K562 (cell line): ENCODE measurements around the gene CRACR2B. TPM values are rescaled to one million over a fixed set of nuclear protein-coding genes. Genes with fewer than 3 reads are reported as not detected.

Experiments used
- ATAC-seq: fragments of 200-7000 bp; cut with Tn5 transposase; 3 replicates; pipeline ENCODE4 v1.9.1; 2020; ENCODE audit warnings: moderate library complexity
- BruUV-seq: library from RNA; stranded (reverse); fragments of 400-500 nt; replicated peaks from 2 replicates; lab custom pipeline; 2021; lab: Mats Ljungman, UMichigan
- CTCF ChIA-PET: fragments of 300-600 bp; formaldehyde crosslinking; extraction: SDS; loops from one replicate; lab custom pipeline; 2021; ENCODE audit warnings: low intra/inter-chr PET ratio; lab: Yijun Ruan, JAX
- POLR2A ChIA-PET: fragments of 300-600, 350-650 bp; sonication (Branson Sonifier 250); formaldehyde crosslinking; extraction: SDS; loops from one replicate; lab custom pipeline; 2021; ENCODE audit warnings: antibody characterized with exemption, inconsistent platforms; lab: Yijun Ruan, JAX
- DNase-seq, 4 experiments: peaks; one replicate each; pipeline versions ENCODE4 v3.0.0 to v3.0.0-alpha.2; 2011 to 2018; ENCODE audit warnings: low spot score in 3 of 4, mixed read lengths in 3 of 4; ENCODE audit errors: extremely low read depth in 1 of 4
- FAIRE-seq: peaks from 2 replicates; lab custom pipeline; 2011; peaks lifted over from hg19 to GRCh38; lab: Jason Lieb, UNC
- H2AFZ ChIP-seq: 2 replicates; pipeline ENCODE4 v1.6.0; 2011; ENCODE audit warnings: low read depth, low read length, control low read depth, inconsistent platforms
- H3K27ac ChIP-seq: fragments of 200-600 bp; 3 replicates; pipeline ENCODE4 v1.8.0; 2011; ENCODE audit warnings: low read depth, mild to moderate bottlenecking, control low read depth, inconsistent platforms, low read length, moderate library complexity, mixed read lengths; ENCODE audit errors: extremely low read depth
- H3K27me3 ChIP-seq, 2 experiments: fragments of 300-600 bp in 1 of 2; 2 replicates in 1 of 2; 3 replicates in 1 of 2; pipeline versions ENCODE4 v1.6.0 to v1.8.0; 2011; ENCODE audit warnings: inconsistent platforms in 2 of 2, low read length in 2 of 2, mild to moderate bottlenecking in 1 of 2, mixed read lengths in 1 of 2, moderate library complexity in 1 of 2; ENCODE audit not compliant: control insufficient read depth in 2 of 2, insufficient read depth in 2 of 2
- H3K36me3 ChIP-seq: fragments of 300-600 bp; 3 replicates; pipeline ENCODE4 v1.8.0; 2011; ENCODE audit warnings: mild to moderate bottlenecking, low read length, inconsistent platforms; ENCODE audit not compliant: control insufficient read depth, insufficient read depth
- H3K4me1 ChIP-seq, 2 experiments: fragments of 200-600 bp in 1 of 2; replicated peaks in 1 of 2; 2 replicates in 1 of 2; 3 replicates in 1 of 2; pipeline versions ENCODE4 v1.5.1 to v1.8.0; 2011; ENCODE audit warnings: inconsistent platforms in 2 of 2, low read length in 2 of 2, mild to moderate bottlenecking in 1 of 2, mixed read lengths in 1 of 2, moderate library complexity in 1 of 2; ENCODE audit not compliant: control insufficient read depth in 2 of 2, insufficient read depth in 2 of 2
- H3K4me2 ChIP-seq: 2 replicates; pipeline ENCODE4 v1.6.1; 2011; ENCODE audit warnings: low read length, control low read depth, inconsistent platforms, mixed read lengths; ENCODE audit not compliant: insufficient read depth
- H3K4me3 ChIP-seq: fragments of 200-600 bp; sonication (generic), shearing (Covaris generic); 2 replicates; pipeline ENCODE4 v1.5.1; 2016; ENCODE audit warnings: control low read depth, inconsistent platforms
- H3K79me2 ChIP-seq: fragments of 200-600 bp; 3 replicates; pipeline ENCODE4 v1.8.0; 2011; ENCODE audit warnings: low read length, inconsistent platforms; ENCODE audit not compliant: control insufficient read depth, insufficient read depth
- H3K9ac ChIP-seq, 2 experiments: 2 replicates each; pipeline versions ENCODE4 v1.6.0 to v1.6.1; 2011; ENCODE audit warnings: low read depth in 2 of 2, low read length in 2 of 2, control low read depth in 1 of 2, inconsistent platforms in 1 of 2, mild to moderate bottlenecking in 1 of 2, mixed read lengths in 1 of 2; ENCODE audit not compliant: insufficient read depth in 1 of 2
- H3K9me1 ChIP-seq: one replicate; pipeline ENCODE4 v1.6.0; 2011; ENCODE audit warnings: inconsistent platforms, mild to moderate bottlenecking, low read length, moderate library complexity; ENCODE audit not compliant: control insufficient read depth, insufficient read depth
- H3K9me3 ChIP-seq: replicated peaks from 2 replicates; pipeline ENCODE4 v1.5.1; 2011; ENCODE audit warnings: low read depth, low read length, inconsistent platforms; ENCODE audit not compliant: control insufficient read depth, insufficient read depth
- H4K20me1 ChIP-seq: replicated peaks from 2 replicates; pipeline ENCODE4 v1.6.1; 2011; ENCODE audit warnings: low read length, inconsistent platforms, mixed read lengths; ENCODE audit not compliant: control insufficient read depth, insufficient read depth
- DIDO1 ChIP-seq: fragments of 450-650 bp; IDR thresholded peaks from 2 replicates; pipeline ENCODE4 v1.6.1; 2016; ENCODE audit warnings: low read depth, missing biosample characterization, missing genetic modification characterization
- ERF ChIP-seq: fragments of 450-650 bp; formaldehyde crosslinking; IDR thresholded peaks from 2 replicates; pipeline ENCODE4 v1.4.0; 2020; ENCODE audit warnings: mild to moderate bottlenecking, mixed read lengths
- HOXB6 ChIP-seq: fragments of 250-450 bp; sonication (Bioruptor Pico); IDR thresholded peaks from 2 replicates; pipeline ENCODE4 v1.5.1; 2022; ENCODE audit warnings: mild to moderate bottlenecking, borderline replicate concordance
- KLF16 ChIP-seq: IDR thresholded peaks from 2 replicates; pipeline ENCODE4 v1.6.1; 2016; ENCODE audit warnings: antibody characterized with exemption
- POLR2A ChIP-seq: fragments of 450-650 bp; conservative IDR thresholded peaks from 2 replicates; pipeline ENCODE4 v1.6.1; 2016
- SUPT5H ChIP-seq: fragments of 450-650 bp; IDR thresholded peaks from 2 replicates; pipeline ENCODE4 v1.6.1; 2016
- YY1 ChIP-seq, 3 experiments: IDR thresholded peaks; 2 replicates each; pipeline ENCODE4 v1.6.1; 2011; ENCODE audit warnings: low read length in 2 of 3, mild to moderate bottlenecking in 2 of 3, moderate library complexity in 2 of 3, borderline replicate concordance in 1 of 3, control low read depth in 1 of 3, low read depth in 1 of 3; ENCODE audit not compliant: insufficient read depth in 3 of 3, insufficient replicate concordance in 2 of 3, control insufficient read depth in 1 of 3, insufficient read length in 1 of 3; ENCODE audit errors: extremely low read depth in 1 of 3
- WGBS: fragments of 100-300 bp; shearing (Covaris generic); methylation state at CpG from one replicate; pipeline ENCODE4 v1.1.6; 2016; ENCODE audit warnings: low coverage, mixed read lengths; ENCODE audit not compliant: insufficient coverage; ENCODE audit errors: missing lambda C conversion rate; 5-methylcytosine and 5-hydroxymethylcytosine counted together
- in situ Hi-C: fragments of 300-500 bp; cut with MboI; formaldehyde crosslinking; loops from 4 replicates; pipeline ENCODE4 v1.15.0; 2018; ENCODE audit warnings: inconsistent platforms, mixed read lengths
- intact Hi-C: fragments of 100-400 bp; cut with micrococcal nuclease; formaldehyde crosslinking; loops from 2 replicates; pipeline ENCODE4 v1.14.2; 2022
- polyA plus RNA-seq, 8 experiments: library from polyadenylated mRNA; depleted of rRNA in 4 of 8; stranded (reverse) in 5 of 8; unstranded in 3 of 8; fragments of >200 nt; fragmentation: Nextera tagmentation in 2 of 8; fragmentation: Illumina TruSeq in 1 of 8; extraction: Ambion mirVana in 2 of 8; extraction: Trizol in 1 of 8; gene quantifications; 2 replicates each; pipeline versions ENCODE4 v1.2.1 to v1.2.3, GENCODE V29; 2011 to 2014; ENCODE audit warnings: inconsistent platforms in 1 of 8, missing spikeins in 1 of 8
- total RNA-seq, 7 experiments: library from RNA; depleted of rRNA in 6 of 7; stranded (reverse); fragments of >200 nt in 6 of 7; fragmentation: Illumina TruSeq in 2 of 7; extraction: Trizol in 2 of 7; gene quantifications; 2 replicates each; pipeline versions ENCODE4 v1.2.1 to v1.2.3, GENCODE V29; 2011 to 2021; ENCODE audit warnings: low replicate concordance in 1 of 7

Gene CRACR2B
- total and polyA plus RNA-seq, 9 of the 15 experiments (the other 6 are each of a cell fraction or from before 2014, with no cell fraction given) = 0.10 to 51.0 (median 6.0) TPM

DNA sequence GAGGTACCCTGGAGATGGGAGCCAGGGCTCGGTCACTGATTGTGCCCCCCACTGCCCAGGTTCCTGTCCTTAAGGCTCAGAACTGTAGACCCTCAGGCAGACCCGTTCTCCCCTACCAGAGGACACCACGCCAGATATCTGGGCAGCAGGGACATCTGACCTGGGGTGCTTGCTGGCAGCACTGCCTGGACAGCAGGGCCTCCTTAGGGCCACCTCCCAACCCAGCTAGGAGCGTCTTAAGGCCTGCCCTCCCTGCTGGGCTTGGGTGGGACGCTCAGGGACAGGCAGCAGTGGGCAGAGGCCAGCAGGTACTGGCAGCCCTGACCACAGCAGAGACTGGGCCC lies 11.5 kb downstream of the CRACR2B start:
- Histone ChIP-seq H2AFZ (no peak overlapping the region), H3K9ac (peak overlapping the region; percentile 25 to 81; a peak in 2 of 4 replicates), H3K4me3 (no peak overlapping the region), H3K79me2 (peaks cover 74% of the 10 kb centered on the region), H3K36me3 (peaks cover 65% of the 10 kb centered on the region; the same call in 2 of the 3 replicates), H3K4me2 (no peak overlapping the region), H3K9me1 (peaks cover 4% of the 10 kb centered on the region), H3K27me3 (no peaks in the 10 kb centered on the region), H3K9me3 (no peaks in the 10 kb centered on the region), H4K20me1 (peaks cover 7% of the 10 kb centered on the region), H3K27ac (peak overlapping the region; percentile 69), H3K4me1 (peaks cover 31 to 82% of the 10 kb centered on the region in 2 experiments)
- 85% methylated on average over 5 of the region's 5 CpGs for WGBS
- in situ Hi-C loops = no loop called here
- intact Hi-C loops = no loop called here
- no peak for ATAC-seq
- no peak for DNase-seq
- TF ChIP-seq KLF16 (no peak), SUPT5H (peak; percentile 23; the same call in 1 of the 2 replicates), ERF (CRISPR knock-in tag) (0 out of 2 replicates have a peak, but pooled peaks have one; percentile 10), YY1 (IDR thresholded peaks at IDR 0.05; ENCODE audit: borderline replicate concordance in 1 of 3, control insufficient read depth in 1 of 3, extremely low read depth in 1 of 3, insufficient read depth in 3 of 3, insufficient read length in 1 of 3, insufficient replicate concordance in 2 of 3, low read depth in 1 of 3, low read length in 2 of 3) (no peak), HOXB6 (no peak), POLR2A (peak; percentile 17), DIDO1 (tag) (no peak)
- BruUV-seq = no TSS peak
- no peak for FAIRE-seq
- ChIA-PET POLR2A (interaction anchor here (0.6 to 5.2 kb wide), 3 partner anchors 11 to 263 kb away, joined by 4 to 36 read pairs (median 5); partner anchors contain the start of genes CRACR2B and PNPLA2), CTCF (no interaction called here)
